GM12874 (cell line): ENCODE measurements around the gene TMSB15B.

Source experiments
- CTCF ChIP-seq: IDR thresholded peaks from 2 replicates; pipeline ENCODE4 v1.5.1; 2011; ENCODE audit warnings: low read depth, mild to moderate bottlenecking, control low read depth, low read length, moderate library complexity; ENCODE audit not compliant: insufficient read depth

Gene TMSB15B

GRCh38 chrX:104013158-104013557 is 50.7 kb downstream of the TMSB15B start:
- TF ChIP-seq CTCF, result no peak

- TF ChIP-seq CTCF, result no peak
These were observed 51.2 kb downstream of the TMSB15B start, which contains the start of gene H2BW1 for GRCh38 chrX:104013606-104014005. H2BW1 (minus strand) TSS chrX:104013708; CDS start chrX:104013576, 132 bp downstream.
